H1 (cell line): ENCODE results near the gene ZMIZ1.

ENCODE experiments used
- EGR1 ChIP-seq: IDR thresholded peaks from 2 replicates; pipeline ENCODE4 v1.6.1; 2011; ENCODE audit warnings: low read depth, low read length, borderline replicate concordance
- EP300 ChIP-seq, 2 experiments: IDR thresholded peaks; 1 replicate in 1 of 2; 2 replicates in 1 of 2; pipeline ENCODE4 v1.6.1; 2011 to 2012; ENCODE audit warnings: low read depth in 2 of 2, low read length in 2 of 2, mild to moderate bottlenecking in 2 of 2, borderline replicate concordance in 1 of 2, inconsistent platforms in 1 of 2, moderate library complexity in 1 of 2
- EZH2 ChIP-seq: fragments of 200-600 bp; sonication (generic); IDR thresholded peaks from 2 replicates; pipeline ENCODE4 v1.7.1; 2012; ENCODE audit warnings: low read depth, mild to moderate bottlenecking, moderate library complexity, low read length, inconsistent platforms; ENCODE audit not compliant: severe bottlenecking
- GABPA ChIP-seq: IDR thresholded peaks from 2 replicates; pipeline ENCODE4 v1.6.1; 2011; ENCODE audit warnings: mild to moderate bottlenecking, low read length, moderate library complexity, borderline replicate concordance; ENCODE audit not compliant: insufficient read depth
- KDM4A ChIP-seq: IDR thresholded peaks from one replicate; pipeline ENCODE4 v1.7.1; 2012; ENCODE audit warnings: low read depth, mild to moderate bottlenecking, moderate library complexity, low read length, inconsistent platforms; ENCODE audit not compliant: severe bottlenecking
- POLR2A ChIP-seq, 2 experiments: IDR thresholded peaks; 1 replicate in 1 of 2; 2 replicates in 1 of 2; pipeline ENCODE4 v1.6.1; 2011; ENCODE audit warnings: low read depth in 2 of 2, low read length in 2 of 2, mild to moderate bottlenecking in 2 of 2; ENCODE audit errors: control extremely low read depth in 1 of 2
- RAD21 ChIP-seq, 2 experiments: IDR thresholded peaks in 1 of 2; conservative IDR thresholded peaks in 1 of 2; 2 replicates each; pipeline ENCODE4 v1.6.1; 2011; ENCODE audit warnings: low read depth in 2 of 2, low read length in 2 of 2, improper control_type of control experiment in 1 of 2, inconsistent platforms in 1 of 2, mild to moderate bottlenecking in 1 of 2, moderate library complexity in 1 of 2
- RFX5 ChIP-seq: IDR thresholded peaks from 2 replicates; pipeline ENCODE4 v1.6.1; 2011; ENCODE audit warnings: low read depth, low read length, improper control_type of control experiment, borderline replicate concordance
- SIN3A ChIP-seq, 2 experiments: IDR thresholded peaks in 1 of 2; conservative IDR thresholded peaks in 1 of 2; 2 replicates each; pipeline ENCODE4 v1.6.1; 2011 to 2012; ENCODE audit warnings: low read length in 2 of 2, improper control_type of control experiment in 1 of 2, low read depth in 1 of 2, mild to moderate bottlenecking in 1 of 2
- SP2 ChIP-seq: IDR thresholded peaks from 2 replicates; pipeline ENCODE4 v1.6.1; 2012; ENCODE audit warnings: mild to moderate bottlenecking, low read length, inconsistent platforms
- TF ChIP-seq, protein P1 (sequence below), 3 experiments: IDR thresholded peaks; 1 replicate in 2 of 3; 2 replicates in 1 of 3; pipeline versions ENCODE4 v1.5.1 to v1.6.1; 2011; ENCODE audit warnings: low read length in 3 of 3, mild to moderate bottlenecking in 3 of 3, inconsistent platforms in 2 of 3, low read depth in 1 of 3, moderate library complexity in 1 of 3; ENCODE audit not compliant: insufficient read depth in 1 of 3; ENCODE audit errors: control extremely low read depth in 1 of 3

DNA sequence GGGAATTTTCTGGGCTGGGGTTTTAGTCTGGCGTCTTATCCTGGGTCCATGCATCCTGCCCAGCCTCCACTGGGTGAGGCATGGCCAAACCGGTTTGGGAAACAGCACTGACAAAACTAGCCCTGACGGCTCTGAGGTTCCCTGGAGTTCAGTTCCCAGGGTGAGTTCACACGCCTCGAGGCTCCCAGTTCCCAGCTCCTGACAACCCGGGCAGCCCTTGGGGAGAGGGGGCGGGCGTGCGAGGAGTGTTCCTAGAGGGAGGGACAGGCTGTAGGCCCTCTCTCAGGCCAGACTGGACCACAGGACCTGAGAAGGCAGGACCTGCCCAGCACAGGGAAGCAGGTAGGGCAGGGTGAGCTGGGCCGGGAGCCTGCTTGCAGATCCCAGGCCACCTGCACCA, 196.2 kb downstream of the ZMIZ1 start:
- TF ChIP-seq, protein P1, sequence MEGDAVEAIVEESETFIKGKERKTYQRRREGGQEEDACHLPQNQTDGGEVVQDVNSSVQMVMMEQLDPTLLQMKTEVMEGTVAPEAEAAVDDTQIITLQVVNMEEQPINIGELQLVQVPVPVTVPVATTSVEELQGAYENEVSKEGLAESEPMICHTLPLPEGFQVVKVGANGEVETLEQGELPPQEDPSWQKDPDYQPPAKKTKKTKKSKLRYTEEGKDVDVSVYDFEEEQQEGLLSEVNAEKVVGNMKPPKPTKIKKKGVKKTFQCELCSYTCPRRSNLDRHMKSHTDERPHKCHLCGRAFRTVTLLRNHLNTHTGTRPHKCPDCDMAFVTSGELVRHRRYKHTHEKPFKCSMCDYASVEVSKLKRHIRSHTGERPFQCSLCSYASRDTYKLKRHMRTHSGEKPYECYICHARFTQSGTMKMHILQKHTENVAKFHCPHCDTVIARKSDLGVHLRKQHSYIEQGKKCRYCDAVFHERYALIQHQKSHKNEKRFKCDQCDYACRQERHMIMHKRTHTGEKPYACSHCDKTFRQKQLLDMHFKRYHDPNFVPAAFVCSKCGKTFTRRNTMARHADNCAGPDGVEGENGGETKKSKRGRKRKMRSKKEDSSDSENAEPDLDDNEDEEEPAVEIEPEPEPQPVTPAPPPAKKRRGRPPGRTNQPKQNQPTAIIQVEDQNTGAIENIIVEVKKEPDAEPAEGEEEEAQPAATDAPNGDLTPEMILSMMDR (IDR thresholded peaks at IDR 0.05; ENCODE audit: control extremely low read depth in 1 of 3, insufficient read depth in 1 of 3, low read depth in 1 of 3, low read length in 3 of 3), result no peak
- no peak for TF ChIP-seq EZH2
- no peak for TF ChIP-seq SIN3A (conservative IDR thresholded peaks at IDR 0.05 in 1 of 2, IDR thresholded peaks at IDR 0.05 in 1 of 2; ENCODE audit: low read depth in 1 of 2, low read length in 2 of 2)
- TF ChIP-seq SP2, result no peak
- no peak for TF ChIP-seq EP300 (IDR thresholded peaks at IDR 0.05; ENCODE audit: borderline replicate concordance in 1 of 2, low read depth in 2 of 2, low read length in 2 of 2)
- no peak for TF ChIP-seq GABPA
- no peak for TF ChIP-seq KDM4A
- no peak for TF ChIP-seq RAD21 (IDR thresholded peaks at IDR 0.05 in 1 of 2, conservative IDR thresholded peaks at IDR 0.05 in 1 of 2; ENCODE audit: low read depth in 2 of 2, low read length in 2 of 2)
- no peak for TF ChIP-seq RFX5
- TF ChIP-seq EGR1, result no peak
- no peak for TF ChIP-seq POLR2A (IDR thresholded peaks at IDR 0.05; ENCODE audit: control extremely low read depth in 1 of 2, low read depth in 2 of 2, low read length in 2 of 2)
